PC-9 (cell line): ENCODE data around the gene DMRTB1.

Source experiments
- EZH2 ChIP-seq: fragments of 200-600 bp; sonication (generic); IDR thresholded peaks from 2 replicates; pipeline ENCODE4 v1.8.0; 2017; ENCODE audit warnings: antibody characterized with exemption, low read depth
- TF ChIP-seq, protein P1 (sequence below): fragments of 200-600 bp; sonication (generic); conservative IDR thresholded peaks from 2 replicates; pipeline ENCODE4 v1.6.1; 2017; ENCODE audit warnings: mixed run types, antibody characterized with exemption, mild to moderate bottlenecking, moderate library complexity

DNA sequence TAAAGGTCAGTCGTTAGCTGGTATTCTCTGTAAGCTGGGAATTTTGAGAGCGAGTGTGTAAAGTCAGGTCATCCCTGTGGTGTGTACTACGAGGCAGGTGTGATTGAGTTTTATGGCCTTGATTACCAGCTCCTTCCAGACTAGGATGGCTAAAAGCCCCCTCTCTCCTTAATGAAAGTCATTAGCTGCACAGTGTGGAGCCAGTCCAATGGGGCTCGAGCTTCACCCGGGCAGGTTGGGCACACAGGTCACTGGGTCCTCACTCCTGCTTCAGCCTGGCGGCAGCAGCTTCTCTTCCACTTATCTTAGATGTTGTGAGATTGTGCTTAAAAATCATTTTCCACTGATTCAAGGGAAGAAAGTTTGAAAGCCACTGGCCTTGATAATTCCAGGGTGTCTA lies 3.0 kb downstream of the DMRTB1 start:
- TF ChIP-seq, protein P1, sequence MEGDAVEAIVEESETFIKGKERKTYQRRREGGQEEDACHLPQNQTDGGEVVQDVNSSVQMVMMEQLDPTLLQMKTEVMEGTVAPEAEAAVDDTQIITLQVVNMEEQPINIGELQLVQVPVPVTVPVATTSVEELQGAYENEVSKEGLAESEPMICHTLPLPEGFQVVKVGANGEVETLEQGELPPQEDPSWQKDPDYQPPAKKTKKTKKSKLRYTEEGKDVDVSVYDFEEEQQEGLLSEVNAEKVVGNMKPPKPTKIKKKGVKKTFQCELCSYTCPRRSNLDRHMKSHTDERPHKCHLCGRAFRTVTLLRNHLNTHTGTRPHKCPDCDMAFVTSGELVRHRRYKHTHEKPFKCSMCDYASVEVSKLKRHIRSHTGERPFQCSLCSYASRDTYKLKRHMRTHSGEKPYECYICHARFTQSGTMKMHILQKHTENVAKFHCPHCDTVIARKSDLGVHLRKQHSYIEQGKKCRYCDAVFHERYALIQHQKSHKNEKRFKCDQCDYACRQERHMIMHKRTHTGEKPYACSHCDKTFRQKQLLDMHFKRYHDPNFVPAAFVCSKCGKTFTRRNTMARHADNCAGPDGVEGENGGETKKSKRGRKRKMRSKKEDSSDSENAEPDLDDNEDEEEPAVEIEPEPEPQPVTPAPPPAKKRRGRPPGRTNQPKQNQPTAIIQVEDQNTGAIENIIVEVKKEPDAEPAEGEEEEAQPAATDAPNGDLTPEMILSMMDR: no peak
- no peak for TF ChIP-seq EZH2
